HepG2 (cell line): Measurements from ENCODE around the gene CES2. TPM values are rescaled to one million over a fixed set of nuclear protein-coding genes. Genes with fewer than 3 reads are reported as not detected.
A peak's percentile ranks its signal among the peaks of the same experiment; 100 is the strongest.

Experiments
- ETV5 ChIP-seq: IDR thresholded peaks from 2 replicates; pipeline ENCODE4 v1.6.1; 2018; ENCODE audit warnings: missing biosample characterization, missing genetic modification reagents, inconsistent platforms, borderline replicate concordance
- TFDP2 ChIP-seq: sonication (generic); formaldehyde crosslinking; IDR thresholded peaks from 2 replicates; pipeline ENCODE4 v1.4.0; 2020; ENCODE audit warnings: missing genetic modification reagents
- ZMYM3 ChIP-seq: sonication (generic); formaldehyde crosslinking; IDR thresholded peaks from 2 replicates; pipeline ENCODE4 v1.5.1; 2020; ENCODE audit warnings: mild to moderate bottlenecking, missing genetic modification reagents
- polyA plus RNA-seq, 8 experiments: library from polyadenylated mRNA; depleted of rRNA in 3 of 8; stranded (reverse) in 7 of 8; unstranded in 1 of 8; fragments of >200 nt; fragmentation: Illumina TruSeq in 4 of 8; extraction: Trizol in 4 of 8; gene quantifications; 2 replicates each; pipeline versions ENCODE4 v1.2.1 to v1.2.3, GENCODE V29; 2011 to 2016; ENCODE audit warnings: low read depth in 4 of 8, missing spikeins in 1 of 8, mixed read lengths in 1 of 8; ENCODE audit not compliant: insufficient read depth in 1 of 8
- total RNA-seq, 5 experiments: library from RNA; depleted of rRNA; stranded (reverse); fragments of >200 nt; fragmentation: Illumina TruSeq; extraction: Trizol; gene quantifications; 2 replicates each; pipeline ENCODE4 v1.2.3, GENCODE V29; 2016; ENCODE audit warnings: low read depth in 1 of 5
- TF ChIP-seq, protein P1 (sequence below): sonication (generic); formaldehyde crosslinking; IDR thresholded peaks from 2 replicates; pipeline ENCODE4 v1.4.0; 2020; ENCODE audit warnings: mild to moderate bottlenecking, missing genetic modification reagents
- TF ChIP-seq, protein P2 (sequence below): sonication (generic); formaldehyde crosslinking; IDR thresholded peaks from 2 replicates; pipeline ENCODE4 v1.5.0; 2020; ENCODE audit warnings: mild to moderate bottlenecking, missing genetic modification reagents, moderate library complexity
- TF ChIP-seq, protein P3 (sequence below): sonication (generic); formaldehyde crosslinking; IDR thresholded peaks from 2 replicates; pipeline ENCODE4 v1.4.0; 2020; ENCODE audit warnings: missing genetic modification reagents, low read depth, mild to moderate bottlenecking, borderline replicate concordance

CES2 gene
- total and polyA plus RNA-seq, 2 of the 13 experiments (the other 11 are each of a cell fraction or from before 2014, with no cell fraction given), result 50.6 to 63.8 TPM

- TF ChIP-seq, protein P1, sequence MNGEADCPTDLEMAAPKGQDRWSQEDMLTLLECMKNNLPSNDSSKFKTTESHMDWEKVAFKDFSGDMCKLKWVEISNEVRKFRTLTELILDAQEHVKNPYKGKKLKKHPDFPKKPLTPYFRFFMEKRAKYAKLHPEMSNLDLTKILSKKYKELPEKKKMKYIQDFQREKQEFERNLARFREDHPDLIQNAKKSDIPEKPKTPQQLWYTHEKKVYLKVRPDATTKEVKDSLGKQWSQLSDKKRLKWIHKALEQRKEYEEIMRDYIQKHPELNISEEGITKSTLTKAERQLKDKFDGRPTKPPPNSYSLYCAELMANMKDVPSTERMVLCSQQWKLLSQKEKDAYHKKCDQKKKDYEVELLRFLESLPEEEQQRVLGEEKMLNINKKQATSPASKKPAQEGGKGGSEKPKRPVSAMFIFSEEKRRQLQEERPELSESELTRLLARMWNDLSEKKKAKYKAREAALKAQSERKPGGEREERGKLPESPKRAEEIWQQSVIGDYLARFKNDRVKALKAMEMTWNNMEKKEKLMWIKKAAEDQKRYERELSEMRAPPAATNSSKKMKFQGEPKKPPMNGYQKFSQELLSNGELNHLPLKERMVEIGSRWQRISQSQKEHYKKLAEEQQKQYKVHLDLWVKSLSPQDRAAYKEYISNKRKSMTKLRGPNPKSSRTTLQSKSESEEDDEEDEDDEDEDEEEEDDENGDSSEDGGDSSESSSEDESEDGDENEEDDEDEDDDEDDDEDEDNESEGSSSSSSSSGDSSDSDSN (CRISPR knock-in tag), result 0 out of 2 replicates have a peak, but pooled peaks have one; percentile 4
- TF ChIP-seq ZMYM3 (CRISPR knock-in tag) (peak; percentile 84), TFDP2 (CRISPR knock-in tag) (no peak), ETV5 (CRISPR knock-in tag) (0 out of 2 replicates have a peak, but pooled peaks have one; percentile 23)
- TF ChIP-seq, protein P2, sequence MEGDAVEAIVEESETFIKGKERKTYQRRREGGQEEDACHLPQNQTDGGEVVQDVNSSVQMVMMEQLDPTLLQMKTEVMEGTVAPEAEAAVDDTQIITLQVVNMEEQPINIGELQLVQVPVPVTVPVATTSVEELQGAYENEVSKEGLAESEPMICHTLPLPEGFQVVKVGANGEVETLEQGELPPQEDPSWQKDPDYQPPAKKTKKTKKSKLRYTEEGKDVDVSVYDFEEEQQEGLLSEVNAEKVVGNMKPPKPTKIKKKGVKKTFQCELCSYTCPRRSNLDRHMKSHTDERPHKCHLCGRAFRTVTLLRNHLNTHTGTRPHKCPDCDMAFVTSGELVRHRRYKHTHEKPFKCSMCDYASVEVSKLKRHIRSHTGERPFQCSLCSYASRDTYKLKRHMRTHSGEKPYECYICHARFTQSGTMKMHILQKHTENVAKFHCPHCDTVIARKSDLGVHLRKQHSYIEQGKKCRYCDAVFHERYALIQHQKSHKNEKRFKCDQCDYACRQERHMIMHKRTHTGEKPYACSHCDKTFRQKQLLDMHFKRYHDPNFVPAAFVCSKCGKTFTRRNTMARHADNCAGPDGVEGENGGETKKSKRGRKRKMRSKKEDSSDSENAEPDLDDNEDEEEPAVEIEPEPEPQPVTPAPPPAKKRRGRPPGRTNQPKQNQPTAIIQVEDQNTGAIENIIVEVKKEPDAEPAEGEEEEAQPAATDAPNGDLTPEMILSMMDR (CRISPR knock-in tag), result peak; percentile 52
- TF ChIP-seq, protein P3, sequence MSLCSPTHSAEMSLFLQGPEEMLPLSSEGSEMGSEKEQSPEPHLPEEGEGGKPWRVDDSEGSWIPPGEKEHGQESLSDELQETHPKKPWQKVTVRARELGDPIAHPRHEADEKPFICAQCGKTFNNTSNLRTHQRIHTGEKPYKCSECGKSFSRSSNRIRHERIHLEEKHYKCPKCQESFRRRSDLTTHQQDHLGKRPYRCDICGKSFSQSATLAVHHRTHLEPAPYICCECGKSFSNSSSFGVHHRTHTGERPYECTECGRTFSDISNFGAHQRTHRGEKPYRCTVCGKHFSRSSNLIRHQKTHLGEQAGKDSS (CRISPR knock-in tag), result peak; percentile 98
Measured at GRCh38 chr16:66902648-66903543, 32.4 kb upstream of the CES2 start (continued).
